ENCODE data around the gene C11orf54.
"Not testable (repeated sequence)": the region's sequence is repeated elsewhere in the genome, so short reads cannot be mapped to it uniquely, and the experiment has no call there.

The C11orf54 gene

DNA sequence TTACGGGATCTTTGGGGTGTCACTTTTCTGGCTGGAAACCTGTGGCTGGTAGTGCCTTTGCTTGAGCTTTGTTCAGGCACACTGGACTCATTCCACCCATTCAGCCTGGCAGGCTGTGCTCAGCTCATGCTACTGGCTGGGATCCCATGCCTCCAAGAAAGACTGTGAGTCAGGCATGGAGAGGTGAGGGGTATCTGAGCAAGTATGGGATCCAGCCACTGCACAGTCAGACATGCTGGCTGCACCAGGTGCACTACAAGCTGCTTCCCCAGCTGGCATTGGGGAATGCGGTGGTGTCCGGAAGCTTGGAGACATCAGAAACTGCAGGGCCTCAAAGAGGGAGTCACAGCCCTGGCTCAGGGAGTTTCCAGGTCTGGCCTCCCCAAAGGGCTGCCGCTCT lies 30.7 kb downstream of the C11orf54 start:
- DNase-seq: no peak

DNA sequence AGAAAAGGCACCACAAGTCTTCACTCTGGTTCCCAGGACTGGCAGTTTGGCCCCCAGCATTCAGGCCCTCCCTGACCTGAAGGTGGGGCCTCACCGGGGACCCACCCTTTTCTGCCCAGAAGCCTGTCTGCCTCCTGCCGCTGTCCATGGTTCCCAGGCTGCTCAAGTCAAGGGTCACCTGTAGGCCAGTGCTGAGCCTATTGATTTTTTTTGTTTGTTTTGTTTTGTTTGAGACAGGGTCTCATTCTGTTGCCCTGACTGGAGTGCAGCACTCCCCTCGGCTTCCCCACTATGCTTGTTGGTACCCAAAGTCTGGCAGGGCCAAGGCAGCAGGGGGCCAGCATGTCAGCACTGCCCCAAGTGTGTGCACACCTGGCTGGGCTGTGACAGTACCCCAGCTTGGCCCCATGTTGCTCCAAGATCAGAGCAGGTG lies 31.6 kb downstream of the C11orf54 start:
- no peak for DNase-seq

GRCh38 chr11:93773601-93774200 lies 32.2 kb downstream of the C11orf54 start:
- DNase-seq: no peak

GRCh38 chr11:93774560-93774959 lies 33.1 kb downstream of the C11orf54 start:
- not testable (repeated sequence) for DNase-seq

- DNase-seq: no peak
Observed at GRCh38 chr11:93775289-93775688, 33.8 kb downstream of the C11orf54 start.

DNA sequence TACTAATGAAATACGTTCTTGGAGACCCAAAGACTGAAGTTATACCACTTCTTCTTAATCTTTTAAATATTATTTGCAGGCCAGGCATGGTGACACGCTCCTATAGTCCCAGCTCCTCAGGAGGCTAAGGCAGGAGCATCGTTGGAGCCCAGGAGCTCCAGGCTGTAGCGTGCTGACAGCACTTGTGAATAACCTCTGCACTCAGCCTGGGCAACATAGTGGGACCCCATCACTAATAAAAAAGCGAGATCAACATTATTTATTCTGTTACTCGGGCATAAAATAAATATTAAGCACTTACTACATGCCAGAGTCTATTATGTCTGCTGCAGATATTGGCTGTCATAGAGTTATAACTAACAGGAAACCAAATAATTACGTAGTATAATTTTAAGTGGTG lies 41.9 kb downstream of the C11orf54 start:
- no peak for DNase-seq

DNA sequence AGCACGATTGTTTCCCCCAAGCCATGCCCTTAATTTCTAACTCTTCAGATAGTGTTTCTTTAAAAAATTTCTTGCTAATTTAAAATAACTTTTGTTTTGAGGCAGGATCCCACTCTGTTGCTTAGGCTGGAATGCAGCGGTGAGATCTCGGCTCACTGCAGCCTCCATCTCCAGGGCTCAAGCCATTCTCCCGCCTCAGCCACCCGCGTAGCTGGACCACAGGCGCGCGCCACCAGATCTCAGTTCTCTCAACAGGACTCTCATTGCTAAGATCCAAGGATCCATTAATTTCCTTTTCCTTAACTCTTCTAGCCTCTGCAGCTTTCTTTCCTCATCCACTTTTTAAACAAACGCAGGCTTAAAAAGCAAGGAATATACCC lies 42.3 kb downstream of the C11orf54 start:
- no peak for DNase-seq

GRCh38 chr11:93784145-93784934 lies 42.9 kb downstream of the C11orf54 start, which contains the start of gene MED17:
MED17 (plus strand) TSS chr11:93784282; CDS start chr11:93784514, 232 bp downstream.
- DNase-seq: peak; percentile 96

DNA sequence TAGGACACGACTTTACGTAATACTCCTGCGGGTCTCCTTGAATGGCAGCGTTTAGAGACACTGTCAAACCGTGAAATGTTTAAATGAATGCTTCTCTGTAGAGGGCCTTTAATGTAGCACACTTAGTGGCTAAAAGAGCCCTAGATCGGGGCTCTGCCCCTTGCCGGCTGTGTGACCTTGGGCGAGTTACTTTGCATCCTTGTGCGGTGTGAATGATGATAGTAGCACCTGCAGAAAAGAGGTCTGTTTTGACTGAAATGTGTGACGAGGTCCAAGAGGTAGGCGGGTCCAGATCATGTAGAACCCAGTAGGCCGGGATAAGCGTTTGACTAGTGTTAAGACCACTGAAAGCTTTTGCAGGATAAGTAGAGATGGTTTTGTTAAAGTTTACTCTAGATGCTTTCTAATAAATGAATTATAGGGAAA lies 43.5 kb downstream of the C11orf54 start:
- peak; percentile 40 for DNase-seq

GRCh38 chr11:93791493-93791892 lies 50.0 kb downstream of the C11orf54 start:
- DNase-seq: no peak

GRCh38 chr11:93796441-93797231 lies 55.2 kb downstream of the C11orf54 start:
- no peak for DNase-seq

GRCh38 chr11:93801366-93801765 lies 59.9 kb downstream of the C11orf54 start:
- no peak for DNase-seq

DNA sequence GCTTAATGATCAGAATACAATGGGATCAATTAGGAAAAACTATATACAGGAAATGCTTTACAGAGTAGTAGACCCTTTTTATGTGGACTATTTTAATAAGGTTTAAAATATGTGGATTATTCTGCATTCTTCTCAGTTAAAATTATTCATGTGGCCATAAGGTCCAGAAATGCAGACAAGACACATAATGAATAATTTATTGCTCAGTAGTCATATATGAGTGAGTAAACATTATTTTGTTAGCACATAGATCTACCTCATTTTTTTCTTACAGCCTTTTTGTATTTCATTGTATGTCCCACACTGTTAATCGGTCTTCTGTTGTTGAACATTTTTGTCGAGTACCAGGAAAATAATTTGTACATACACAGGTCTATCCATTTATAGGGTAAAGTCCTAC lies 63.4 kb downstream of the C11orf54 start:
- no peak for DNase-seq

GRCh38 chr11:93807980-93808379 lies 66.5 kb downstream of the C11orf54 start:
- DNase-seq: no peak

DNA sequence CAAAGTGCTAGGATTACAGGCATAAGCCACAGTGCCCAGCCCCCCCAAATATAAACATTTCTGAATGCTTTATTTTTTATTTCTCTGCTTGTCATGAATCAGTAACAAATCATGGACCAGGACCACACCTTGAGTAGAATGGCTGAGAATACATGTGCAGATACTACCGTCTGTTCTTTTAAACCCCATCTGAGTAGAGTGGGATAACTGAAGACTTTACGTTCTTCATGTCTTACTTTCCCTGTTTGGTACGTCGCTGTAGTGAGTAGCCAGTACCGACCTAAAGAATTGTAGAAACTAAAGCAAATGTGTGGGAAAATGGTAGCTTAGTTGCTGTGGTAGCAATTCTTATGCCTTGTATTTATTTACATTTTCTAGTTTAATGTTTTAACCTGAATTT lies 72.5 kb downstream of the C11orf54 start:
- no peak for DNase-seq

Data from NCI-H1092 treated with DMSO at 0.1 percent for 48 hours (cell line).